RWPE2 (cell line): ENCODE results near the gene VTI1B.

Experiments used
- ATAC-seq: fragments of 200-7000 bp; cut with Tn5 transposase; 3 replicates; pipeline ENCODE4 v1.9.1; 2021; ENCODE audit warnings: low read depth
- DNase-seq: peaks from one replicate; pipeline ENCODE4 v3.0.0-alpha.2; 2020; ENCODE audit warnings: low spot score
- H3K27ac ChIP-seq: fragments of 450-650 bp; 2 replicates; pipeline ENCODE4 v1.5.1; 2017; ENCODE audit warnings: mild to moderate bottlenecking; ENCODE audit not compliant: poor library complexity, severe bottlenecking
- H3K27me3 ChIP-seq: fragments of 250-450 bp; sonication (Bioruptor Pico); 2 replicates; pipeline ENCODE4 v1.5.1; 2021; ENCODE audit warnings: mild to moderate bottlenecking, moderate library complexity; ENCODE audit not compliant: insufficient read depth, poor library complexity, severe bottlenecking
- H3K36me3 ChIP-seq: fragments of 250-450 bp; sonication (Bioruptor Pico); 2 replicates; pipeline ENCODE4 v1.5.1; 2020; ENCODE audit warnings: low read depth, mild to moderate bottlenecking, moderate library complexity
- H3K4me1 ChIP-seq: fragments of 250-450 bp; sonication (Bioruptor Pico); 2 replicates; pipeline ENCODE4 v1.5.1; 2021; ENCODE audit warnings: mild to moderate bottlenecking, moderate library complexity; ENCODE audit not compliant: insufficient read depth, poor library complexity, severe bottlenecking
- H3K4me3 ChIP-seq: fragments of 250-450 bp; sonication (Bioruptor Pico); 2 replicates; pipeline ENCODE4 v1.5.1; 2021; ENCODE audit warnings: mild to moderate bottlenecking, moderate library complexity; ENCODE audit not compliant: severe bottlenecking
- H3K9me3 ChIP-seq: fragments of 250-450 bp; sonication (Bioruptor Pico); 2 replicates; pipeline ENCODE4 v1.5.1; 2021; ENCODE audit warnings: mild to moderate bottlenecking, moderate library complexity; ENCODE audit not compliant: severe bottlenecking
- CTCF ChIP-seq: fragments of 450-650 bp; IDR thresholded peaks from one replicate; pipeline ENCODE4 v1.5.1; 2017; ENCODE audit warnings: mild to moderate bottlenecking, moderate library complexity; ENCODE audit not compliant: poor library complexity, severe bottlenecking

The VTI1B gene

GRCh38 chr14:67599698-67600561, 74.5 kb downstream of the VTI1B start, which contains the start of gene PIGH:
TSS of gene PIGH (minus strand) at chr14:67600268. CDS start at chr14:67600203, 65 bp downstream.
- Histone ChIP-seq H3K4me3 (peak within 1 kb of the TSS; percentile 78), H3K9me3 (no peaks in the 10 kb centered on the region), H3K27ac (peak within 1 kb of the TSS; percentile 30), H3K4me1 (no peaks in the 10 kb centered on the region), H3K27me3 (no peaks in the 10 kb centered on the region), H3K36me3 (no peaks in the 10 kb centered on the region)
- peak; percentile 63 for TF ChIP-seq CTCF
- peak; percentile 95 for ATAC-seq
- peak; percentile 84 for DNase-seq
